Activated naive CD4-positive, alpha-beta T cell treated with anti-CD3 and anti-CD28 coated beads for 36 hours (primary cell): ENCODE data around the gene PRSS1. TPM values are rescaled to one million over a fixed set of nuclear protein-coding genes. Genes with fewer than 3 reads are reported as not detected.
"Not testable (repeated sequence)": the region's sequence is repeated elsewhere in the genome, so short reads cannot be mapped to it uniquely, and the experiment has no call there.

Experiments used
- CTCF ChIA-PET: fragments of 350-600 bp; sonication (Branson Sonifier 250); formaldehyde crosslinking; loops from one replicate; lab custom pipeline; 2021; ENCODE audit warnings: antibody characterized with exemption; lab: Charles Lee
- DNase-seq: peaks from one replicate; pipeline ENCODE4 v3.0.0-alpha.2; 2020
- H3K27ac Mint-ChIP-seq: one replicate; pipeline ENCODE4 v1.8.0; 2021; ENCODE audit warnings: mild to moderate bottlenecking, mixed read lengths
- H3K27me3 Mint-ChIP-seq: one replicate; pipeline ENCODE4 v1.8.0; 2021; ENCODE audit warnings: low read depth, mixed read lengths
- H3K36me3 Mint-ChIP-seq: one replicate; pipeline ENCODE4 v1.8.0; 2021; ENCODE audit warnings: low read depth, mixed read lengths
- H3K4me1 Mint-ChIP-seq: one replicate; pipeline ENCODE4 v1.8.0; 2021; ENCODE audit warnings: low read depth, mixed read lengths
- H3K4me3 Mint-ChIP-seq: one replicate; pipeline ENCODE4 v1.8.0; 2021; ENCODE audit warnings: mild to moderate bottlenecking, moderate library complexity, mixed read lengths
- H3K9me3 Mint-ChIP-seq: one replicate; pipeline ENCODE4 v1.8.0; 2021; ENCODE audit warnings: mixed read lengths
- intact Hi-C: fragments of 100-400 bp; cut with micrococcal nuclease; formaldehyde crosslinking; loops from one replicate; pipeline ENCODE4 v1.15.1; 2023
- total RNA-seq, 2 experiments: library from RNA; stranded (reverse); gene quantifications; one replicate each; pipeline ENCODE4 v1.2.3, GENCODE V29; 2021

Gene PRSS1
- total RNA-seq, 2 experiments from 2014 or later: not detected

DNA sequence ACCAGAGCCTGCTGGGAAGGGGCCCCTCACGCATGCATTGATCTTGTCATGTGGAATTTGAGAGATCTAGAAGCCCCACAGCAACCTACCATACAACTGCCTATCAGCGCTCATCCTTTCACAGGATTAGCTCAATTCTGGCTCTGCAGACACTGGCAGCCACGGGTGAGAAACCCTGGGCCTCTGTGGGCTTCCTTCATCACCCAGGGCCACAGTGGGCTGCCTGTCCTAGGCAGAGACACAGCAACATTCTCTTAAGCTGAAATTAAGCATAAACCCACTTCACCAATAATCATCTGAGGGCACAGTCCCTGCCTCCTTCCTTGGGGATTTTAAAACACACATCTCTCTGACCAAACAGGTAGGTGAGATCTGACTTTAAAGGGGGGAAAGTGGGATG lies 18.2 kb downstream of the PRSS1 start:
- CTCF ChIA-PET: no interaction called here
- intact Hi-C loops: no loop called here
- H3K4me1 Mint-ChIP-seq: peaks cover 11% of the 10 kb centered on the region

DNA sequence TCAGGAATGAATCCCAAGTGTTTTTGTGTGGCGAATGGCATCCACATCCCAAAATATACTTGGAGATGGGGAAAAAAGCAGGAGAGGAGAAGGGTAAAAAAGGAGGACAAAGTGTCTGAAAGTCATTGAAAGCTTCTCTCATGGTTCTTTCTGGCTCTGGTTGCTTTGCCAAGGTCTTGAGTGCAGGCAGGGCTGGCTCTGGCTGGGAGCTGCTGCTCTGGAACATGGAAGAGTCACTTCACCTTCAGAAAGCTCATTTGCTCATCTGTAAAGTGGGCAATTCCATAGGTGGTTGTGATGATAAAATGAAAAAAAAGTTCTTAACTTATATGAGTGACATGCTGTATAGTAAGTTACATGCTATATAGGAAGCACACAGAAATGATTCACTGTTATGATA lies 18.6 kb downstream of the PRSS1 start:
- H3K36me3 Mint-ChIP-seq: no peaks in the 10 kb centered on the region
- peaks cover 11% of the 10 kb centered on the region for H3K4me1 Mint-ChIP-seq
- peaks cover 2% of the 10 kb centered on the region for H3K27me3 Mint-ChIP-seq
- no peak overlapping the region for H3K27ac Mint-ChIP-seq
- intact Hi-C loops: no loop called here
- CTCF ChIA-PET: interaction anchor here (0.7 kb wide), 1 partner anchor 78 kb away, joined by 3 read pairs; no protein-coding TSS in a partner anchor
- DNase-seq: no peak
- H3K4me3 Mint-ChIP-seq: no peak overlapping the region
- no peaks in the 10 kb centered on the region for H3K9me3 Mint-ChIP-seq

More for the DNA sequence above, 18.2 kb downstream of the PRSS1 start:
- Mint-ChIP-seq H3K36me3 (no peaks in the 10 kb centered on the region), H3K9me3 (no peaks in the 10 kb centered on the region), H3K4me3 (no peak overlapping the region), H3K27ac (no peak overlapping the region), H3K27me3 (peaks cover 2% of the 10 kb centered on the region)
- no peak for DNase-seq

DNA sequence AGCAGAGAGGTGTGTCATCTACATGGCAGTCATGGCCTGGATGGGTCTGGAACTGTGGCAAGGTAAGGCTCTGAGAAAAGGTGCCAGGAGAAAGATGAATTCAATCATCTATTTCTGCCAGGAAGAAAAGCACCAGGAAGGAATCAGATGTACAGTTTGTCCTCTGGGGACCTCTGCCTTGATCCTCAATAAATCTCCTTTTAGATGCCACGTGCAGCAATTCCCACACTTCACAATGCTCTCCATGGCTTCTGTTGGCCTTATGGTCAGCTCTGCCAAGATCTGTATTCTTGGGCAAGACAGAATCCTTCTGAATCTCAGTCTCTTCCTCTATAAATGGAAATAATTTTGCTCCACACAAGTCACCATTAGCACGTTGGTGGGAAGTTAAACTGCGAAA lies 19.6 kb downstream of the PRSS1 start:
- H3K36me3 Mint-ChIP-seq, H3K4me3 Mint-ChIP-seq, H3K27me3 Mint-ChIP-seq, H3K9me3 Mint-ChIP-seq, H3K27ac Mint-ChIP-seq, intact Hi-C loops, CTCF ChIA-PET, DNase-seq: not testable (repeated sequence)
- H3K4me1 Mint-ChIP-seq: peaks cover 11% of the 10 kb centered on the region

DNA sequence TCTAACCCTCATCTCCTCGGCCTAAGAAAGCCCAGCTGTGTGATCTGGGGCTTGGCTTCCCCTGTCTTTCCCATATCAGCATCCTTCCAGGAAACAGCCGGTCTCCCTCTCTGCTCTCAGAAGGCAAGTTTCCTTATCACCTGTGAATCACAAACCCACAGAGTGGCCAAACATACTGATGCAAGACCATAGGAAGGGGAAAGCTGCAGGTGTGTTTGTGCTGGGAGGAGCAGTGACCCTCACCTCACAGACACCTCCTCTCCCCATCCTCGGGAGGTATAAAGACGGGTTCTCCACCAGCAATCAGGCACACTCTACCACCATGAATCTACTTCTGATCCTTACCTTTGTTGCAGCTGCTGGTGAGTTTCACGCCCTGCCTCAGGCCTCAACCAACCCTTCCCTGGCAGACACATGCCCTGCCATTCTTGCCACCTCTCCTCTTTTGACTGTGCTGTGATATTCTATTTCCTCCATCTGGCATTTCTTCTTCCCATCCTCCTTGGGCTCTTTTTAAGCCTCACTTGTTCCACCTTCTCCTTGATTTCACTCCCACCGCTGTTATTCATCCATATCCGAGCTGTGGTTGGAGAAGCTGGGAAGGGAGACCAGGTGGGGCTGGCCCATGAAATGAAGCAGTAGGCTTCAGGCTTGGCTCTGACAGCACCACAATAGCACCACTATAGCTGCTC lies 21.5 kb downstream of the PRSS1 start, which contains the start of gene PRSS2:
Gene PRSS2, plus strand, starts transcription at position 310 of the 692 bp plus-strand sequence. Its CDS starts 13 bp downstream, at position 323.
- intact Hi-C loops: no loop called here
- peaks cover 2% of the 10 kb centered on the region for H3K27me3 Mint-ChIP-seq

DNA sequence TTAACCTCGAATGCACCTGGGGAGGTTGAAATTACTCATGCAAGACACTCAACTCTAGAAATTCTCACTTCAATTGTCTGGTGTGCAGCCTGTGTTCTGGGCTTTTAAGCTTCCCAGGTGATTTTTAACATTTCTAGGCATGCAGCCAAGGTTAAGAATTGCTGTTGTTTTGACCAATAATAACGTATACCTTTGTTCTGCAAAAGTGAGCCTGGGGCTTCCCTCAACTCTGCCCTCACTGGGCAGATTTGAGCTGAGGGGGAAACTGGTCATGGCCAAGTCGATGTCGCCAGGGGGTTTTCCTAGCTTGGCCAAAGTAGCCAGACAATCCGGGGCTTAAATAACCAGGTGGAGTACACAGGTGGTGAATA lies 22.1 kb downstream of the PRSS1 start:
- DNase-seq: peak; percentile 10
- Mint-ChIP-seq H3K9me3 (no peaks in the 10 kb centered on the region), H3K36me3 (no peaks in the 10 kb centered on the region), H3K27me3 (peaks cover 2% of the 10 kb centered on the region), H3K27ac (no peak overlapping the region), H3K4me3 (no peak overlapping the region), H3K4me1 (peaks cover 11% of the 10 kb centered on the region)
- CTCF ChIA-PET: interaction anchor here (0.5 to 0.8 kb wide), 2 partner anchors 16 to 138 kb away, joined by 3 read pairs; no protein-coding TSS in a partner anchor
- intact Hi-C loops: no loop called here

More for the DNA sequence above, 21.5 kb downstream of the PRSS1 start, which contains the start of gene PRSS2:
- Mint-ChIP-seq H3K4me1 (peaks cover 11% of the 10 kb centered on the region), H3K9me3 (no peaks in the 10 kb centered on the region), H3K36me3 (no peaks in the 10 kb centered on the region), H3K4me3 (no peak within 1 kb of the TSS), H3K27ac (peak within 1 kb of the TSS; percentile 70)
- CTCF ChIA-PET: interaction anchor here (0.5 to 0.8 kb wide), 2 partner anchors 16 to 137 kb away, joined by 3 read pairs; no protein-coding TSS in a partner anchor
- peak; percentile 9 for DNase-seq

DNA sequence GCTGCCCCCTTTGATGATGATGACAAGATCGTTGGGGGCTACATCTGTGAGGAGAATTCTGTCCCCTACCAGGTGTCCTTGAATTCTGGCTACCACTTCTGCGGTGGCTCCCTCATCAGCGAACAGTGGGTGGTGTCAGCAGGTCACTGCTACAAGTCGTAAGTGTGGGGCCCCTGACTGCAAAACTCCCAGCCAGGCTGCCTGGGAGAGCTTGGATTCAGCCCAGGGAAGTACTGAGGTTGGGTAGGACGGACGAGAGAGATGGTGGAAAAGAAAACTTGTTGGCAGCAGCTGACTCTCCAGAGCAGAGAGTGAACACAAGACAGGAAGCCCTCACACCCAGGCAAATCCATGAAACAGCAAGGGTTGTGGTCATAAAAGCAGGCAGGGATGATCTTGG lies 22.8 kb downstream of the PRSS1 start:
- H3K9me3 Mint-ChIP-seq: no peaks in the 10 kb centered on the region
- CTCF ChIA-PET: no interaction called here

DNA sequence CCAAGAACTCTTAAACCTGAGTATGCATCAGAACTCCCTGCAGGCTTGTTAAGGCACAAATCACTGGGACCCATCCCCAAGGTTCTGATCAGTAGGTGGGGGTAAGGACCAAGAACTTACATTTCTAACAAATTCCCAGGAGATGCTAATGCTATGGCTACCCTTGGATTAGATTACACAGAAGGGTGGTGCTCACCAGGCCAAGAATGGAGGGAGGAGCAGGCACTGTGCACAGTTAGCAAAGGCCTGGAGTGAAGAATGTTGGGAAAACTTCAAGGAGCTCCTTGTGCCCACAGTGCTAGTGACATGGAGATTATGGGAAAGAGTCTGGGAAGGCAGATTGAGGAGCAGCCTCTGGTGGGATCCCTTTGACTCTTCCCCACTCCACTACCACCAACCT lies 23.4 kb downstream of the PRSS1 start:
- H3K9me3 Mint-ChIP-seq: no peaks in the 10 kb centered on the region
- no peak for DNase-seq
- CTCF ChIA-PET: no interaction called here
- intact Hi-C loops: no loop called here
- no peak overlapping the region for H3K4me3 Mint-ChIP-seq
- no peaks in the 10 kb centered on the region for H3K36me3 Mint-ChIP-seq
- H3K4me1 Mint-ChIP-seq: peaks cover 11% of the 10 kb centered on the region
- H3K27ac Mint-ChIP-seq: no peak overlapping the region
- peaks cover 2% of the 10 kb centered on the region for H3K27me3 Mint-ChIP-seq

More for the DNA sequence above, 22.8 kb downstream of the PRSS1 start:
- DNase-seq: no peak
- H3K4me1 Mint-ChIP-seq: peaks cover 11% of the 10 kb centered on the region
- intact Hi-C loops: no loop called here
- no peak overlapping the region for H3K27ac Mint-ChIP-seq
- H3K36me3 Mint-ChIP-seq: no peaks in the 10 kb centered on the region
- H3K27me3 Mint-ChIP-seq: peaks cover 2% of the 10 kb centered on the region
- H3K4me3 Mint-ChIP-seq: no peak overlapping the region

DNA sequence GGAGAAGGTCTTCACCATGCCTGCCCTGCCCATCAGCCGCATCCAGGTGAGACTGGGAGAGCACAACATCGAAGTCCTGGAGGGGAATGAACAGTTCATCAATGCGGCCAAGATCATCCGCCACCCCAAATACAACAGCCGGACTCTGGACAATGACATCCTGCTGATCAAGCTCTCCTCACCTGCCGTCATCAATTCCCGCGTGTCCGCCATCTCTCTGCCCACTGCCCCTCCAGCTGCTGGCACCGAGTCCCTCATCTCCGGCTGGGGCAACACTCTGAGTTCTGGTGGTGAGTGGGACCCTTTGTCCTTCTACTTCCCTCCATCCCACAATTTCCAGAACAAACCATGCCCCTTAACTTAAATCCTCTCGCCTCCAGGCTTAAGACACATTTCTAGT lies 24.0 kb downstream of the PRSS1 start:
- no peaks in the 10 kb centered on the region for H3K9me3 Mint-ChIP-seq
- H3K4me1 Mint-ChIP-seq: peaks cover 11% of the 10 kb centered on the region
- CTCF ChIA-PET: no interaction called here
- H3K27me3 Mint-ChIP-seq: peaks cover 2% of the 10 kb centered on the region
- intact Hi-C loops: no loop called here
- DNase-seq: no peak
- no peaks in the 10 kb centered on the region for H3K36me3 Mint-ChIP-seq
- no peak overlapping the region for H3K4me3 Mint-ChIP-seq
- H3K27ac Mint-ChIP-seq: no peak overlapping the region

DNA sequence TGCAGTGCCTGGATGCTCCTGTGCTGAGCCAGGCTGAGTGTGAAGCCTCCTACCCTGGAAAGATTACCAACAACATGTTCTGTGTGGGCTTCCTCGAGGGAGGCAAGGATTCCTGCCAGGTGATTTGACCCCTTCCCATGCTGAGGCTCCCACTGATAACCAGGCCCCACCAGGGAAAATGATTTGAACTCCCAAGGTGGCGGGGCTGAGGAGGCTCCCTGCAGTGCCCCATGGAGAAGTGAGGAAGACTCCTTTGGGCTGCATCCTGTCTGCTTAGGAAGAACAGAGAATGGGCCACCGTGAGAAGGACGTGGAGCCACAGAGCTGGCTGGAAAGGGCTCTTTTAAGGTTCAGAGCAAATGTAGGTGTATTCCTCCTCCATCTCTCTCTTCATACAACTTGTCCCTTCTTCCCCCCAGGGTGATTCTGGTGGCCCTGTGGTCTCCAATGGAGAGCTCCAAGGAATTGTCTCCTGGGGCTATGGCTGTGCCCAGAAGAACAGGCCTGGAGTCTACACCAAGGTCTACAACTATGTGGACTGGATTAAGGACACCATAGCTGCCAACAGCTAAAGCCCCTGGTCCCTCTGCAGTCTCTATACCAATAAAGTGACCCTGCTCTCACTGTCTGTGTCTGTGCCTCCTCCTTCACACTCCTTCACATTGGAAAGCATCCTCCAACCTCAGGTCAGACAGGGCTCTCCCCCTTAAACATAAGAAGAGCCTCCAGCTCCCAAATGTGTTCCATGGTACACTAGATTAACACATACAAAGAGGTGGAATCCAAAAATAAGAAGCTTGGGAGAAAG lies 24.9 kb downstream of the PRSS1 start:
- CTCF ChIA-PET: no interaction called here
- H3K9me3 Mint-ChIP-seq: no peaks in the 10 kb centered on the region
- H3K36me3 Mint-ChIP-seq: no peaks in the 10 kb centered on the region
- no peak for DNase-seq
- H3K27me3 Mint-ChIP-seq: peaks cover 2% of the 10 kb centered on the region
- H3K4me1 Mint-ChIP-seq: peaks cover 11% of the 10 kb centered on the region
- no peak overlapping the region for H3K4me3 Mint-ChIP-seq
- intact Hi-C loops: no loop called here
- H3K27ac Mint-ChIP-seq: no peak overlapping the region

DNA sequence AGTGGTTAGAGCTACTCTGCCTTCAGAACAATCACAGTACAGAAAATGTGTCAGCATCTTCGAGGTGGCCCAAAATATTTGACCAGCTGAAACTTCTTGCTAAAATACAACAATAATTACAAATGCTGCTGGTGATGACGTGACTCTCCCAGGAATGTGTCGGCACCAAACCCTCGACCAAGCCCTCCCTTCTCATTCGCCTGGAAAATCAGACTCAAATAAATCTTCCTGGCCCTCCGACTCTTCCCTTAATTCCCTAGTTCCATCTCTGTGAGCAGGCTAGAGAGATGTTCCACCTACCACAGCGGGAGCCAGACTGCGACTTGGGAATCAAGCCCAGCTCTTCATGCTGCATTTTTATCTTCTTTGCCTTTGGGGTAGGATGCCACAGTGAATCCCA lies 25.6 kb downstream of the PRSS1 start:
- CTCF ChIA-PET: no interaction called here
- Mint-ChIP-seq H3K9me3 (no peaks in the 10 kb centered on the region), H3K27me3 (peaks cover 2% of the 10 kb centered on the region), H3K4me1 (peaks cover 11% of the 10 kb centered on the region), H3K36me3 (no peaks in the 10 kb centered on the region), H3K27ac (no peak overlapping the region), H3K4me3 (no peak overlapping the region)
- intact Hi-C loops: no loop called here
- no peak for DNase-seq

DNA sequence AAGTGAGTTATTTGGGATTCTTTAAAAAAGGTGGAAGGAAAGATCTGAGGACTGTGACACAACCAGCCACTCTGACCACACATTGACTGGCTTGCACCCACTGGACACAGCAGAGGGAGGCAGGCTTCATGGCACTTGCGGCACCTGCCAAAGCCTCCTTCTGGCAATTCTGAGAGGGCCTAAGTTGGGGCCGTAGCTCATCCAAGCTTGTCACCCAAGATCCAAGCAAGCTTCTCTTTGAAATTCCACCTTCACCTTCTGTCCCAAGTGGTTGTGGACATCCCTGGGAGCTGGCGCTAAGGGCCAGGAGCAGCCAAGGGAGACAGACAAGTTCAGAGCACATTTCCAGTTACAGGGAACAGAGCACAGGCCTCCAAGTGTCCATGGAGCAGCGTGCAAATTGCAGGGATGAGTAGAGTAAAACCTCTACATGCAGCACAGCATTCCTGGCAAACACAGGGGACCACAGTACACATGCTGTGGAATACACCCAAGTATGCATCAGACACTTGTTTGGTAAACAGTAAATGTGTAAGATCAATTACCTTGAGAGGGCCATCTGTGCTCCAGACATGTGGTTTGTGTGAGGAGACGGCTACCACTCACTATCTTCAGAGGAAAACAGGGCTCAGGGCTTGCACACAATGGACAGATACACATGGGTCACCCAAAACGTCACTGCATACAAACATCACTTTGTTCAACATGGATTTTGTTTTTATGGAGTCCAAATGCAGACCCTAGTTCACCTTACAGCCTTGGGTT lies 26.3 kb downstream of the PRSS1 start:
- intact Hi-C loops, H3K9me3 Mint-ChIP-seq, H3K27ac Mint-ChIP-seq, H3K27me3 Mint-ChIP-seq, CTCF ChIA-PET, H3K4me3 Mint-ChIP-seq, H3K36me3 Mint-ChIP-seq, H3K4me1 Mint-ChIP-seq, DNase-seq: not testable (repeated sequence)

DNA sequence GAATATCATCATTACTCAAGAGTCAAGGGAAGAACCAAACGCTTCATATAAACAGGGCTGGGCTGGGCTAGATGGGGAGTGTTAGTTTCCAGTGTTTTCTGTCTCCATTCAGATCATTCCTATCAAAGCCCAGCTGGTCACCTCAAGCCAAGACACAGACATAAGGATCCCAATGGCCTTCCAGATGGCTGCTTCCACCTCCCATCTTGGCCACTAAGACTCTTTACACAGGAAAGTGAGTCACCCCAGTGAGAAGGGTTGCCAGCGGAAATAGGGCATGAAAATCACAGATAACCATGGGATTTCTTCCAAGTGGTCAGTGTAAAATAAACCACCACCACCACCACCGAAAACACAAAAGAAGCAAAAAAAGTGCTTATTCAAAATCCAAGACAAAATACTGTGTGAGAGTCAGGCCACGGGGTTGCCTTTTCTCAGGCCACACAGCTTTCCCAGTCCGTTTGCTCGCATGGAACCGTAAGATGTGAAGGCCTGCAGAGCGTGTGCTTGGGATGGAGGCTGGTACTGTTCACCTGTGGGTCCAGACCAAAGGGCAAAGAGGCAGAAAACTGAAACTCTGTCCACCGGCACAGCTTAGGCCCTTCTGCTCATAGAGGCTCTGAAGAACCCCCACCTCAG lies 27.1 kb downstream of the PRSS1 start:
- no peak for DNase-seq
- Mint-ChIP-seq H3K36me3 (no peaks in the 10 kb centered on the region), H3K9me3 (no peaks in the 10 kb centered on the region), H3K27ac (no peak overlapping the region), H3K4me1 (peaks cover 1% of the 10 kb centered on the region), H3K4me3 (no peak overlapping the region), H3K27me3 (no peaks in the 10 kb centered on the region)
- intact Hi-C loops: no loop called here
- CTCF ChIA-PET: interaction anchor here (1.4 kb wide), 1 partner anchor 218 kb away, joined by 3 read pairs; no protein-coding TSS in a partner anchor
